Measurements from ENCODE around the gene ERP27.

DNA sequence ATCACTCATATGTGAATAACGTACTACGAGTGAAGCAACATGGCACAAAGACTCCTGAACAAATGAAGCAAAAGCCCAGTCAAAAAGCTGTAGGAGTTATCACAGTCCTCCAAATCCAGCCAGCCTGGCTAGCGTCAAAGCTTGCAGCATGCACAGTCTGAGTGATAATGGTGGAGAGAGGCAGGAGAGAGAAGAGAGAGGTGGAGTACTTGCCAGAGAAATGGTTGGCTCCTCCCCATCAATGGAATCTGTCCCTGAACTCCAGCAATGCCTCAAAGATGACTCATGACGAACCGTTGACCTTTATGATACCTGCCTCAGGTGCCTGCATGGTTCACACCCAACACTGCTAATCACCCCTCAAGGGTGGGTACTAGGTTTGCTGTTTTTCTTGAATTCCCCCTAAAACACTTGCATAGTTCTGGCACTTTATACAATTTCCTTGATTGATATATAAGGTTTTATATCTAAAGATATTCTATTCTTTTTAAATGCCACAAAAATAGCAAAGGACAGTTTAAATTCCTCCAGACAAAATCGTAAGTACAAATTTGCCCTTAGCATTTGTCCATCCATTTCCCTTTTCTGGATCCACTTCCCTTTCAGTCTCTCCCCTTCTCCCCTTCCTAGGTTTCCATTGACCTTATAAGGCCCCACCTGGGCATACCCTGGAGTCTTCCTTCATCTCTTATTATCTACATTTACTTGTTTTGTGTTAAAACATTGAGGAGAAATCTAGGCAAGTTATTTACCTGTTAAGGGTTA is 12.8 kb upstream of the ERP27 start:
- TF ChIP-seq, protein P1, sequence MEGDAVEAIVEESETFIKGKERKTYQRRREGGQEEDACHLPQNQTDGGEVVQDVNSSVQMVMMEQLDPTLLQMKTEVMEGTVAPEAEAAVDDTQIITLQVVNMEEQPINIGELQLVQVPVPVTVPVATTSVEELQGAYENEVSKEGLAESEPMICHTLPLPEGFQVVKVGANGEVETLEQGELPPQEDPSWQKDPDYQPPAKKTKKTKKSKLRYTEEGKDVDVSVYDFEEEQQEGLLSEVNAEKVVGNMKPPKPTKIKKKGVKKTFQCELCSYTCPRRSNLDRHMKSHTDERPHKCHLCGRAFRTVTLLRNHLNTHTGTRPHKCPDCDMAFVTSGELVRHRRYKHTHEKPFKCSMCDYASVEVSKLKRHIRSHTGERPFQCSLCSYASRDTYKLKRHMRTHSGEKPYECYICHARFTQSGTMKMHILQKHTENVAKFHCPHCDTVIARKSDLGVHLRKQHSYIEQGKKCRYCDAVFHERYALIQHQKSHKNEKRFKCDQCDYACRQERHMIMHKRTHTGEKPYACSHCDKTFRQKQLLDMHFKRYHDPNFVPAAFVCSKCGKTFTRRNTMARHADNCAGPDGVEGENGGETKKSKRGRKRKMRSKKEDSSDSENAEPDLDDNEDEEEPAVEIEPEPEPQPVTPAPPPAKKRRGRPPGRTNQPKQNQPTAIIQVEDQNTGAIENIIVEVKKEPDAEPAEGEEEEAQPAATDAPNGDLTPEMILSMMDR (IDR thresholded peaks at IDR 0.05; ENCODE audit: low read depth, low read length) = no peak
- TF ChIP-seq POLR2A (IDR thresholded peaks at IDR 0.05; ENCODE audit: extremely low read depth, insufficient read length) (no peak), MYC (IDR thresholded peaks at IDR 0.05; ENCODE audit: low read depth, low read length) (no peak)
- TF ChIP-seq, protein P2, sequence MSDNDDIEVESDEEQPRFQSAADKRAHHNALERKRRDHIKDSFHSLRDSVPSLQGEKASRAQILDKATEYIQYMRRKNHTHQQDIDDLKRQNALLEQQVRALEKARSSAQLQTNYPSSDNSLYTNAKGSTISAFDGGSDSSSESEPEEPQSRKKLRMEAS (IDR thresholded peaks at IDR 0.05; ENCODE audit: low read depth, low read length) = no peak
